ENCODE data around the gene MACROD2.

MACROD2 gene

DNA sequence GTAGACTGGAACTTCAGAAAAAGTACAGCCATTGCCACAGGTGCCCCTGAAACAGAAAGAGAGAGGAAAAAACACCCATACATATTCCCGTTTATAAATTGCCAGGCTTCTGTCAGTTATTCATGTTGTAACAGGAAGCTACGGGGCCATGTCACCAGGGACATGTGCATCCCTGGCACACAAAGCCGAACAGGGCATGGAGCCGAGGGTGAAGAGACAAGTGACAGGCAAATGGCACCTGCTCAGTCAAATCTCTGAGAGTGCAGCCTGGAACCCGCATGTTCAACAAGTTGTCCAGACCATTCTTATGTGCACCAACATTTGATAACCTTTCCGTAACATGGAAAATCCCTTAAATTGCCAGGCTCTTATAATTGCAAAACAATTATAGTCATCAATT is 1837.2 kb downstream of the MACROD2 start:
- Histone ChIP-seq H3K9ac (no peak overlapping the region), H3K9me3 (no peaks in the 10 kb centered on the region), H3K4me1 (peaks cover 13% of the 10 kb centered on the region; the same call in 1 of the 2 replicates), H3K27me3 (no peaks in the 10 kb centered on the region), H4K20me1 (no peaks in the 10 kb centered on the region), H3K4me2 (no peak overlapping the region), H3K27ac (no peak overlapping the region), H3K4me3 (no peak overlapping the region), H3K36me3 (no peaks in the 10 kb centered on the region)
- no peak for TF ChIP-seq Cebpa-rat (IDR thresholded peaks at IDR 0.05)

- Histone ChIP-seq H4K20me1 (no peaks in the 10 kb centered on the region), H3K27ac (no peak overlapping the region), H3K4me1 (peaks cover 13% of the 10 kb centered on the region; the same call in 1 of the 2 replicates), H3K27me3 (no peaks in the 10 kb centered on the region), H3K4me3 (no peak overlapping the region), H3K9me3 (no peaks in the 10 kb centered on the region), H3K9ac (no peak overlapping the region), H3K4me2 (no peak overlapping the region), H3K36me3 (no peaks in the 10 kb centered on the region)
- no peak for TF ChIP-seq Cebpa-rat (IDR thresholded peaks at IDR 0.05)
Measured at GRCh38 chr20:15834857-15835256, 1839.5 kb downstream of the MACROD2 start.

DNA sequence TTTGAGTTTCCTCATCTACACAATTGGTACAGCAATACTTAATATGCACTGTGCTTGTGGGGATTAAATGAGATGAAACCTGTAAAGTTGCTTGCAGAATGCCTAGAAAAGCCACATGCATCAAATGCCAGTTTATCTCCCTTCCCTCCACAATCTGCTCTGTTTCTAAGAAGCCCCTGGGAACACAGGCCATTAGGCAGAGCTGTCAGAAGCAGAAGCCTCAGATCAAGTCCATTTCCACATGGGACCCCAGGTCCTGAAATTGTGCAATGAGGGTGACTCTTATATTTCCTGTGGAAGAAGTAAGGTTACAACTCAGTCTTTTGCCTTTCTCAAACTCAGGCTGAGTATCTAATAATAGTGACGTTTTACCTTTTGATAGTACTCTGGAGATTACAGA is 1840.5 kb downstream of the MACROD2 start:
- H3K4me1 ChIP-seq: peaks cover 13% of the 10 kb centered on the region; the same call in 1 of the 2 replicates
- no peaks in the 10 kb centered on the region for H3K27me3 ChIP-seq
- H4K20me1 ChIP-seq: no peaks in the 10 kb centered on the region
- H3K36me3 ChIP-seq: no peaks in the 10 kb centered on the region
- H3K4me3 ChIP-seq: no peak overlapping the region
- no peak for TF ChIP-seq Cebpa-rat (IDR thresholded peaks at IDR 0.05)
- no peak overlapping the region for H3K9ac ChIP-seq
- no peaks in the 10 kb centered on the region for H3K9me3 ChIP-seq
- H3K4me2 ChIP-seq: peak overlapping the region; percentile 31; the same call in 1 of the 2 replicates
- no peak overlapping the region for H3K27ac ChIP-seq

DNA sequence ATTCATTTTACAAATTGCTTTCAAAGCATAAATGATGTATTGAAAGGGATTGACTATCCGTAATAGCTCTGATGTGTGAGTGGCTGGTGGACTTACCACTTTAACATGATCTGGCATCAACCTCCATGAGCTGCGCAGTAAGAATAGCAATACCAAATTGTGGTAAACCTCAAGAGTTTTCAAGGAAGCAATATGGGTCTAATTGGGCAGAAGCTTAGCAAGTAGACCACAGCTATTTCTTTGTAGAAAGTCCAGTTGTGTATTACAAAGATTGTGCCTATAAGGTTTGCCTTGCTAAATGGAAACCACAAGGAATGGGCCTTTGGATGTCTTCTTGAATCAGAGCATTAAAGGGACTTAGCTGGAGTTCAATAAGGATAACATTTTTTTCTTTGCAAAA is 1841.3 kb downstream of the MACROD2 start:
- Histone ChIP-seq H3K4me2 (no peak overlapping the region), H3K9ac (no peak overlapping the region), H4K20me1 (no peaks in the 10 kb centered on the region), H3K4me1 (peaks cover 13% of the 10 kb centered on the region; the same call in 1 of the 2 replicates), H3K4me3 (no peak overlapping the region), H3K27ac (no peak overlapping the region), H3K36me3 (no peaks in the 10 kb centered on the region), H3K9me3 (peaks cover 8% of the 10 kb centered on the region), H3K27me3 (no peaks in the 10 kb centered on the region)
- TF ChIP-seq Cebpa-rat (IDR thresholded peaks at IDR 0.05): no peak

- H3K9me3 ChIP-seq: peaks cover 13% of the 10 kb centered on the region
- H3K4me2 ChIP-seq: no peak overlapping the region
- no peaks in the 10 kb centered on the region for H3K36me3 ChIP-seq
- H3K4me1 ChIP-seq: peaks cover 13% of the 10 kb centered on the region; the same call in 1 of the 2 replicates
- no peak overlapping the region for H3K9ac ChIP-seq
- no peak overlapping the region for H3K4me3 ChIP-seq
- no peak overlapping the region for H3K27ac ChIP-seq
- H3K27me3 ChIP-seq: no peaks in the 10 kb centered on the region
- TF ChIP-seq Cebpa-rat (IDR thresholded peaks at IDR 0.05): no peak
- H4K20me1 ChIP-seq: no peaks in the 10 kb centered on the region
Measured at GRCh38 chr20:15837563-15837962, 1842.2 kb downstream of the MACROD2 start.

- Histone ChIP-seq H3K36me3 (no peaks in the 10 kb centered on the region), H3K4me2 (no peak overlapping the region), H3K4me1 (peaks cover 13% of the 10 kb centered on the region; the same call in 1 of the 2 replicates), H3K27ac (no peak overlapping the region), H3K4me3 (no peak overlapping the region), H3K9me3 (peaks cover 13% of the 10 kb centered on the region), H3K27me3 (no peaks in the 10 kb centered on the region), H4K20me1 (no peaks in the 10 kb centered on the region), H3K9ac (no peak overlapping the region)
- TF ChIP-seq Cebpa-rat (IDR thresholded peaks at IDR 0.05): no peak
Measured at GRCh38 chr20:15838466-15838865, 1843.2 kb downstream of the MACROD2 start.

GRCh38 chr20:15840636-15841301 is 1845.5 kb downstream of the MACROD2 start:
- H3K4me2 ChIP-seq: no peak overlapping the region
- peaks cover 13% of the 10 kb centered on the region for H3K9me3 ChIP-seq
- H3K9ac ChIP-seq: no peak overlapping the region
- peaks cover 12% of the 10 kb centered on the region; the same call in 1 of the 2 replicates for H3K4me1 ChIP-seq
- TF ChIP-seq Cebpa-rat (IDR thresholded peaks at IDR 0.05): no peak
- H3K36me3 ChIP-seq: no peaks in the 10 kb centered on the region
- H4K20me1 ChIP-seq: no peaks in the 10 kb centered on the region
- H3K27ac ChIP-seq: no peak overlapping the region
- H3K4me3 ChIP-seq: no peak overlapping the region
- H3K27me3 ChIP-seq: no peaks in the 10 kb centered on the region

DNA sequence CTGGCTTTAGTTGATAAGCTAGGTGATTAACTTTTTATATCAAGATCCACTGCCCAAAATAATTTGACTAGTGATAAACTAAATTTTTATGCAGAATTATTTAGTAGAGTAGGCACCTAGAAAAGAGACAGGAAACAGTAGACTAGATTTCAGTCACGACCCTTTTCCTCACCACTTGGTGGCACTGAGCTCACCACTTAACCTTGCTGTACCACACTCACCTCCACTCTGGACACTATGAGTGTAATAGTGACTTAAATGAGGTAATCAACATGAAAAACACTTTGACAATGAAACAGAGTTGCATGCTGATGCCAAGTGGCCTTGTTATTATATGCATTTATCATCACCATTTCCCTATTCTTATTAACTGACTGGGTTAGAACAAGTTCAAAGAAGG is 1847.6 kb downstream of the MACROD2 start:
- H3K9ac ChIP-seq: no peak overlapping the region
- H3K4me1 ChIP-seq: no peaks in the 10 kb centered on the region
- H3K27ac ChIP-seq: no peak overlapping the region
- H3K36me3 ChIP-seq: no peaks in the 10 kb centered on the region
- H4K20me1 ChIP-seq: no peaks in the 10 kb centered on the region
- no peak overlapping the region for H3K4me2 ChIP-seq
- no peak overlapping the region for H3K4me3 ChIP-seq
- no peaks in the 10 kb centered on the region for H3K27me3 ChIP-seq
- no peak for TF ChIP-seq Cebpa-rat (IDR thresholded peaks at IDR 0.05)
- H3K9me3 ChIP-seq: peaks cover 13% of the 10 kb centered on the region

DNA sequence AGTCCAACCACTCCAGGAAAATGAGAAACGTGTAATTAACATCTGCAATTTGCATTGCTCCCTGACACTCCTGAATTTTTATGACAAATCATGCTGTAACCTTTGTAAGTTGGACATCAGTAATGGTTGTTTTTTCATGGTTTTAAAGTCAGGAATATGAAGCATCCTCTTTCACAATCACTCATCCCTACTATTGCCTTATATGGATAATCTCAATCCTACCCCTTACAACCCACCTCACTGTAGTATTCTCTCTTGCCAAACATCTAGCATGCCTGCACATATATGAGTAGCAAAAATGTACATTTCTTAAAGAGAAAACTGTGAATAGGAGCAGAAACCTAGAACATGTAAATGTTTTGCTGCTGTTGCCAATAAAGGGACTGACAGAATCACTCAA is 1848.5 kb downstream of the MACROD2 start:
- H3K4me3 ChIP-seq: no peak overlapping the region
- no peaks in the 10 kb centered on the region for H3K36me3 ChIP-seq
- peaks cover 13% of the 10 kb centered on the region for H3K9me3 ChIP-seq
- H3K27ac ChIP-seq: no peak overlapping the region
- H3K4me2 ChIP-seq: no peak overlapping the region
- no peaks in the 10 kb centered on the region for H3K4me1 ChIP-seq
- no peak overlapping the region for H3K9ac ChIP-seq
- TF ChIP-seq Cebpa-rat (IDR thresholded peaks at IDR 0.05): no peak
- no peaks in the 10 kb centered on the region for H4K20me1 ChIP-seq
- no peaks in the 10 kb centered on the region for H3K27me3 ChIP-seq

- Histone ChIP-seq H3K9me3 (0 out of 2 replicates have a peak, but pooled peaks cover 3% of the 10 kb centered on the region), H3K36me3 (no peaks in the 10 kb centered on the region), H3K4me3 (no peak overlapping the region), H3K4me1 (no peaks in the 10 kb centered on the region), H3K4me2 (no peak overlapping the region), H3K9ac (no peak overlapping the region), H4K20me1 (no peaks in the 10 kb centered on the region), H3K27ac (no peak overlapping the region), H3K27me3 (no peaks in the 10 kb centered on the region)
- no peak for TF ChIP-seq Cebpa-rat (IDR thresholded peaks at IDR 0.05)
Measured at GRCh38 chr20:15847196-15847784, 1852.0 kb downstream of the MACROD2 start.

Measured in BLaER1 (cell line).